Mucosa of gallbladder (tissue), 1 donor: ENCODE data around the gene CNIH3. TPM values are rescaled to one million over a fixed set of nuclear protein-coding genes. Genes with fewer than 3 reads are reported as not detected.
"Not testable (repeated sequence)": the region's sequence is repeated elsewhere in the genome, so short reads cannot be mapped to it uniquely, and the experiment has no call there.

Experiments
- DNase-seq: peaks from one replicate; pipeline ENCODE4 v3.0.0-alpha.2; 2020; ENCODE audit warnings: low spot score
- total RNA-seq: library from RNA; stranded (reverse); gene quantifications from one replicate; pipeline ENCODE4 v1.2.1, GENCODE V29; 2021
- donor health status: DM: no; HTN: no; CAD: no.

The CNIH3 gene
- total RNA-seq, 1 donor from 2014 or later: 1.5 TPM

- no peak for DNase-seq
These were observed 27.5 kb downstream of the CNIH3 start for GRCh38 chr1:224643653-224644052.

- DNase-seq: peak; percentile 38
These were observed 28.5 kb downstream of the CNIH3 start for GRCh38 chr1:224644553-224645154.

- no peak for DNase-seq
These were observed 31.3 kb downstream of the CNIH3 start for GRCh38 chr1:224647449-224647848.

- no peak for DNase-seq
These were observed 34.2 kb downstream of the CNIH3 start for GRCh38 chr1:224650290-224650689.

GRCh38 chr1:224651188-224651587 lies 35.1 kb downstream of the CNIH3 start:
- no peak for DNase-seq

- no peak for DNase-seq
These were observed 40.3 kb downstream of the CNIH3 start for GRCh38 chr1:224656392-224656791.

- DNase-seq: no peak
These were observed 44.0 kb downstream of the CNIH3 start for GRCh38 chr1:224660074-224660473.

GRCh38 chr1:224662870-224663269 lies 46.8 kb downstream of the CNIH3 start:
- DNase-seq: no peak

GRCh38 chr1:224665016-224665415 lies 48.9 kb downstream of the CNIH3 start:
- DNase-seq: no peak

GRCh38 chr1:224666078-224666477 lies 50.0 kb downstream of the CNIH3 start:
- no peak for DNase-seq

GRCh38 chr1:224666913-224667312 lies 50.8 kb downstream of the CNIH3 start:
- DNase-seq: no peak

- DNase-seq: peak; percentile 54
These were observed 52.9 kb downstream of the CNIH3 start for GRCh38 chr1:224668984-224669383.

GRCh38 chr1:224669403-224669802 lies 53.3 kb downstream of the CNIH3 start:
- DNase-seq: no peak

- no peak for DNase-seq
These were observed 54.4 kb downstream of the CNIH3 start for GRCh38 chr1:224670506-224670905.

GRCh38 chr1:224671076-224671475 lies 55.0 kb downstream of the CNIH3 start:
- no peak for DNase-seq

- no peak for DNase-seq
These were observed 57.0 kb downstream of the CNIH3 start for GRCh38 chr1:224673141-224673540.

GRCh38 chr1:224675590-224675989 lies 59.5 kb downstream of the CNIH3 start:
- DNase-seq: no peak

- no peak for DNase-seq
These were observed 60.4 kb downstream of the CNIH3 start for GRCh38 chr1:224676551-224676950.

- no peak for DNase-seq
These were observed 62.1 kb downstream of the CNIH3 start for GRCh38 chr1:224678168-224678567.

GRCh38 chr1:224679606-224680005 lies 63.5 kb downstream of the CNIH3 start:
- no peak for DNase-seq

GRCh38 chr1:224681816-224682215 lies 65.7 kb downstream of the CNIH3 start:
- no peak for DNase-seq

GRCh38 chr1:224683936-224684335 lies 67.8 kb downstream of the CNIH3 start:
- DNase-seq: no peak

- no peak for DNase-seq
These were observed 68.9 kb downstream of the CNIH3 start for GRCh38 chr1:224684979-224685425.

- DNase-seq: not testable (repeated sequence)
These were observed 70.0 kb downstream of the CNIH3 start for GRCh38 chr1:224686140-224686539.
